SK-N-SH (cell line): ENCODE measurements around the gene ARMC10. TPM values are rescaled to one million over a fixed set of nuclear protein-coding genes. Genes with fewer than 3 reads are reported as not detected.
"Not testable (repeated sequence)": the region's sequence is repeated elsewhere in the genome, so short reads cannot be mapped to it uniquely, and the experiment has no call there.

ENCODE experiments used
- CTCF ChIA-PET: fragments of 300-600, 350-600 bp; formaldehyde crosslinking; extraction: SDS; loops from one replicate; lab custom pipeline; 2021; lab: Yijun Ruan, JAX
- POLR2A ChIA-PET: fragments of 350-600 bp; sonication (Branson Sonifier 250); formaldehyde crosslinking; extraction: SDS; loops from one replicate; lab custom pipeline; 2020; ENCODE audit warnings: antibody characterized with exemption, inconsistent platforms; lab: Yijun Ruan, JAX
- DNase-seq: peaks from one replicate; pipeline ENCODE4 v3.0.0; 2012
- H2AFZ ChIP-seq: fragments of 200-600 bp; sonication (generic); 2 replicates; pipeline ENCODE4 v1.8.1; 2016; ENCODE audit warnings: antibody characterized with exemption, mild to moderate bottlenecking, low read depth
- H3F3A ChIP-seq: fragments of 200-600 bp; sonication (generic); replicated peaks from 2 replicates; pipeline ENCODE3; 2016; ENCODE audit warnings: antibody characterized with exemption, mild to moderate bottlenecking; ENCODE audit not compliant: insufficient read depth
- H3K27ac ChIP-seq, 2 experiments: fragments of 200-500 bp in 1 of 2; fragments of 200-600 bp in 1 of 2; sonication (Bioruptor generic) in 1 of 2; sonication (generic), shearing (Covaris generic) in 1 of 2; 2 replicates each; pipeline versions ENCODE4 v1.5.1 to v1.6.1; 2014 to 2016; ENCODE audit warnings: low read depth in 2 of 2, inconsistent platforms in 1 of 2, low read length in 1 of 2, mild to moderate bottlenecking in 1 of 2, mixed read lengths in 1 of 2
- H3K27me3 ChIP-seq: fragments of 200-600 bp; sonication (generic), shearing (Covaris generic); 2 replicates; pipeline ENCODE4 v1.6.1; 2016; ENCODE audit warnings: mixed run types; ENCODE audit not compliant: insufficient read depth
- H3K36me3 ChIP-seq, 2 experiments: fragments of 200-500 bp in 1 of 2; fragments of 200-600 bp in 1 of 2; sonication (Bioruptor generic) in 1 of 2; sonication (generic) in 1 of 2; replicated peaks in 1 of 2; 2 replicates each; pipeline versions ENCODE3 to v1.5.1; 2014 to 2016; ENCODE audit warnings: low read length in 1 of 2, mild to moderate bottlenecking in 1 of 2; ENCODE audit not compliant: insufficient read depth in 2 of 2, control insufficient read depth in 1 of 2
- H3K4me1 ChIP-seq, 2 experiments: fragments of 200-500 bp in 1 of 2; fragments of 200-600 bp in 1 of 2; sonication (Bioruptor generic) in 1 of 2; sonication (generic), shearing (Covaris generic) in 1 of 2; 2 replicates each; pipeline versions ENCODE4 v1.5.1 to v1.6.1; 2014 to 2016; ENCODE audit warnings: low read depth in 1 of 2, low read length in 1 of 2, mixed run types in 1 of 2; ENCODE audit not compliant: insufficient read depth in 2 of 2, control insufficient read depth in 1 of 2
- H3K4me2 ChIP-seq: fragments of 200-600 bp; sonication (generic), shearing (Covaris generic); 2 replicates; pipeline ENCODE4 v1.6.1; 2017; ENCODE audit warnings: mixed run types
- H3K4me3 ChIP-seq, 2 experiments: fragments of 200-500 bp in 1 of 2; fragments of 200-600 bp in 1 of 2; sonication (Bioruptor generic) in 1 of 2; sonication (generic), shearing (Covaris generic) in 1 of 2; 2 replicates each; pipeline versions ENCODE4 v1.5.1 to v1.8.1; 2014 to 2016; ENCODE audit warnings: low read depth in 2 of 2, inconsistent platforms in 1 of 2, low read length in 1 of 2, mild to moderate bottlenecking in 1 of 2, mixed read lengths in 1 of 2, moderate library complexity in 1 of 2
- H3K79me2 ChIP-seq: fragments of 200-600 bp; sonication (generic); 2 replicates; pipeline ENCODE4 v1.8.1; 2017; ENCODE audit warnings: mild to moderate bottlenecking; ENCODE audit not compliant: insufficient read depth
- H3K9ac ChIP-seq: fragments of 200-600 bp; sonication (generic); 2 replicates; pipeline ENCODE4 v1.6.1; 2017; ENCODE audit warnings: mixed run types
- H3K9me2 ChIP-seq: fragments of 200-600 bp; sonication (generic); 2 replicates; pipeline ENCODE4 v1.6.1; 2017; ENCODE audit warnings: mixed run types
- H3K9me3 ChIP-seq: fragments of 200-600 bp; sonication (generic); 2 replicates; pipeline ENCODE4 v1.6.1; 2017; ENCODE audit warnings: mixed run types, mild to moderate bottlenecking, moderate library complexity
- H4K20me1 ChIP-seq: fragments of 200-600 bp; sonication (generic); 2 replicates; pipeline ENCODE4 v1.6.1; 2017; ENCODE audit warnings: mild to moderate bottlenecking, mixed run types; ENCODE audit not compliant: insufficient read depth
- MEF2A ChIP-seq: IDR thresholded peaks from 2 replicates; pipeline ENCODE4 v1.4.0; 2012; ENCODE audit warnings: low read depth, borderline replicate concordance
- NRF1 ChIP-seq: IDR thresholded peaks from 2 replicates; pipeline ENCODE4 v1.6.1; 2012; ENCODE audit warnings: low read depth, mild to moderate bottlenecking, low read length
- RCOR1 ChIP-seq: fragments of 150-350 bp; IDR thresholded peaks from 2 replicates; pipeline ENCODE4 v1.6.1; 2017; ENCODE audit warnings: antibody characterized with exemption, low read length
- YY1 ChIP-seq: IDR thresholded peaks from 2 replicates; pipeline ENCODE4 v1.4.0; 2012; ENCODE audit warnings: low read depth, mild to moderate bottlenecking
- ZBTB33 ChIP-seq: IDR thresholded peaks from 2 replicates; pipeline ENCODE4 v1.4.0; 2012; ENCODE audit warnings: low read depth, borderline replicate concordance
- WGBS: methylation state at CpG from one replicate; pipeline ENCODE4 v1.1.6; 2017; ENCODE audit warnings: low lambda C conversion rate; 5-methylcytosine and 5-hydroxymethylcytosine counted together
- polyA plus RNA-seq, 3 experiments: library from polyadenylated mRNA; depleted of rRNA; stranded (reverse); fragments of >200 nt; gene quantifications; 2 replicates each; pipeline ENCODE4 v1.2.3, GENCODE V29; 2012

The ARMC10 gene
- polyA plus RNA-seq, 1 of the 3 experiments (the other 2 are of a cell fraction): 43.4 TPM

- no peak for TF ChIP-seq ZBTB33
- TF ChIP-seq RCOR1: no peak
- TF ChIP-seq YY1: no peak
- TF ChIP-seq MEF2A: no peak
- TF ChIP-seq, all 33 proteins: peak for 0
These were observed 37.5 kb upstream of the ARMC10 start (continued) for GRCh38 chr7:103037476-103037822.

GRCh38 chr7:103037823-103038739 is 36.9 kb upstream of the ARMC10 start:
- H3F3A ChIP-seq, H3K27me3 ChIP-seq, POLR2A ChIA-PET, H3K4me1 ChIP-seq, H2AFZ ChIP-seq, H3K36me3 ChIP-seq, H3K9me3 ChIP-seq, H3K4me2 ChIP-seq, DNase-seq, H3K9ac ChIP-seq, H3K4me3 ChIP-seq, H3K79me2 ChIP-seq, H4K20me1 ChIP-seq, H3K27ac ChIP-seq, H3K9me2 ChIP-seq: not testable (repeated sequence)
- CTCF ChIA-PET: interaction anchor here (0.6 to 1.7 kb wide), 2 partner anchors 24 to 133 kb away, joined by 3 to 4 read pairs; no protein-coding TSS in a partner anchor
- WGBS: 92% methylated on average over 16 of the region's 20 CpGs

GRCh38 chr7:103041815-103042214 is 33.1 kb upstream of the ARMC10 start:
- Histone ChIP-seq H3F3A (peaks cover 12% of the 10 kb centered on the region), H3K36me3 (peaks cover 8 to 28% of the 10 kb centered on the region in 2 experiments)
- H3K9ac ChIP-seq, H3K4me1 ChIP-seq, H3K9me3 ChIP-seq, CTCF ChIA-PET, H2AFZ ChIP-seq, DNase-seq, H3K27me3 ChIP-seq, H3K9me2 ChIP-seq, H3K27ac ChIP-seq, H3K4me3 ChIP-seq, H3K79me2 ChIP-seq, POLR2A ChIA-PET, H3K4me2 ChIP-seq, H4K20me1 ChIP-seq: not testable (repeated sequence)
- WGBS: 40% methylated on average over 1 of the region's 1 CpG

GRCh38 chr7:103048833-103049232 is 26.1 kb upstream of the ARMC10 start:
- H3K27ac ChIP-seq: no peak overlapping the region
- H3K9me3 ChIP-seq: peaks cover 28% of the 10 kb centered on the region
- no peak overlapping the region for H3K9ac ChIP-seq
- no peaks in the 10 kb centered on the region for H3K27me3 ChIP-seq
- no peaks in the 10 kb centered on the region for H4K20me1 ChIP-seq
- H3F3A ChIP-seq: peaks cover 18% of the 10 kb centered on the region
- no peaks in the 10 kb centered on the region for H3K79me2 ChIP-seq
- H3K4me2 ChIP-seq: no peak overlapping the region
- no peaks in the 10 kb centered on the region for H3K4me1 ChIP-seq
- DNase-seq: no peak
- no peaks in the 10 kb centered on the region for H3K9me2 ChIP-seq
- H2AFZ ChIP-seq: no peak overlapping the region
- H3K4me3 ChIP-seq: no peak overlapping the region
- TF ChIP-seq NRF1: no peak
- TF ChIP-seq YY1: peak; percentile 20; the same call in 1 of the 2 replicates
- ChIA-PET CTCF (interaction anchor here (1.1 to 3.1 kb wide), 3 partner anchors 10 to 46 kb away, joined by 3 to 19 read pairs (median 4); no protein-coding TSS in a partner anchor), POLR2A (no interaction called here)
- WGBS: 50% methylated on average over 2 of the region's 2 CpGs
- peaks cover 12 to 70% of the 10 kb centered on the region in 2 experiments for H3K36me3 ChIP-seq
